ENCODE data around the gene ATPAF2.

Gene ATPAF2

GRCh38 chr17:18028952-18029540 lies 9.9 kb downstream of the ATPAF2 start:
- no peak for TF ChIP-seq CTCF (IDR thresholded peaks at IDR 0.05; ENCODE audit: low read length)
- no peak for TF ChIP-seq EZH2 (IDR thresholded peaks at IDR 0.05; ENCODE audit: borderline replicate concordance, low read length)
- Histone ChIP-seq H3K79me2 (ENCODE audit: insufficient read depth, low read length) (peaks cover 23% of the 10 kb centered on the region), H3K9me2 (ENCODE audit: low read depth, low read length) (no peaks in the 10 kb centered on the region)

GRCh38 chr17:18028114-18028951 lies 10.6 kb downstream of the ATPAF2 start:
- H3K36me3 ChIP-seq (ENCODE audit: insufficient read depth, low read length) = peaks cover 45% of the 10 kb centered on the region
- no peaks in the 10 kb centered on the region for H3K9me2 ChIP-seq (ENCODE audit: low read depth, low read length)
- no peak overlapping the region for H3K4me2 ChIP-seq (ENCODE audit: low read length)
- no peaks in the 10 kb centered on the region for H3K9me3 ChIP-seq (ENCODE audit: low read length)
- no peaks in the 10 kb centered on the region for H3K27me3 ChIP-seq (ENCODE audit: insufficient read depth, low read length)
- H3K9ac ChIP-seq (ENCODE audit: low read length) = no peak overlapping the region
- no peak overlapping the region for H3K4me3 ChIP-seq (ENCODE audit: low read depth, low read length, poor library complexity, severe bottlenecking)
- H3K27ac ChIP-seq (ENCODE audit: low read depth, low read length, poor library complexity, severe bottlenecking) = no peak overlapping the region
- no peak overlapping the region for H2AFZ ChIP-seq (ENCODE audit: low read length)
- TF ChIP-seq CTCF (IDR thresholded peaks at IDR 0.05; ENCODE audit: low read length) = no peak
- no peak for TF ChIP-seq EZH2 (IDR thresholded peaks at IDR 0.05; ENCODE audit: borderline replicate concordance, low read length)
- H3F3A ChIP-seq (ENCODE audit: insufficient read depth, low read length) = no peaks in the 10 kb centered on the region
- no peaks in the 10 kb centered on the region for H4K20me1 ChIP-seq (ENCODE audit: insufficient read depth, low read length)
- H3K79me2 ChIP-seq (ENCODE audit: insufficient read depth, low read length) = peaks cover 22% of the 10 kb centered on the region
- peaks cover 3% of the 10 kb centered on the region for H3K4me1 ChIP-seq (ENCODE audit: insufficient read depth, low read length, severe bottlenecking)

More at GRCh38 chr17:18028952-18029540, 9.9 kb downstream of the ATPAF2 start:
- peaks cover 39% of the 10 kb centered on the region for H3K36me3 ChIP-seq (ENCODE audit: insufficient read depth, low read length)
- no peaks in the 10 kb centered on the region for H4K20me1 ChIP-seq (ENCODE audit: insufficient read depth, low read length)
- no peak overlapping the region for H3K4me3 ChIP-seq (ENCODE audit: low read depth, low read length, poor library complexity, severe bottlenecking)
- H3K27ac ChIP-seq (ENCODE audit: low read depth, low read length, poor library complexity, severe bottlenecking) = no peak overlapping the region
- no peak overlapping the region for H3K9ac ChIP-seq (ENCODE audit: low read length)
- peaks cover 4% of the 10 kb centered on the region for H3K4me1 ChIP-seq (ENCODE audit: insufficient read depth, low read length, severe bottlenecking)
- H3F3A ChIP-seq (ENCODE audit: insufficient read depth, low read length) = no peaks in the 10 kb centered on the region
- H3K9me3 ChIP-seq (ENCODE audit: low read length) = no peaks in the 10 kb centered on the region
- no peaks in the 10 kb centered on the region for H3K27me3 ChIP-seq (ENCODE audit: insufficient read depth, low read length)
- no peak overlapping the region for H3K4me2 ChIP-seq (ENCODE audit: low read length)
- H2AFZ ChIP-seq (ENCODE audit: low read length) = no peak overlapping the region

GRCh38 chr17:18027280-18027679 lies 11.7 kb downstream of the ATPAF2 start:
- Histone ChIP-seq H3F3A (ENCODE audit: insufficient read depth, low read length) (no peaks in the 10 kb centered on the region), H3K9me3 (ENCODE audit: low read length) (no peaks in the 10 kb centered on the region), H3K27ac (ENCODE audit: low read depth, low read length, poor library complexity, severe bottlenecking) (no peak overlapping the region), H3K27me3 (ENCODE audit: insufficient read depth, low read length) (no peaks in the 10 kb centered on the region), H3K4me3 (ENCODE audit: low read depth, low read length, poor library complexity, severe bottlenecking) (no peak overlapping the region), H3K9ac (ENCODE audit: low read length) (no peak overlapping the region), H2AFZ (ENCODE audit: low read length) (no peak overlapping the region), H3K36me3 (ENCODE audit: insufficient read depth, low read length) (peaks cover 45% of the 10 kb centered on the region), H3K4me1 (ENCODE audit: insufficient read depth, low read length, severe bottlenecking) (no peaks in the 10 kb centered on the region), H3K9me2 (ENCODE audit: low read depth, low read length) (no peaks in the 10 kb centered on the region), H3K4me2 (ENCODE audit: low read length) (no peak overlapping the region), H4K20me1 (ENCODE audit: insufficient read depth, low read length) (no peaks in the 10 kb centered on the region), H3K79me2 (ENCODE audit: insufficient read depth, low read length) (peaks cover 12% of the 10 kb centered on the region)
- TF ChIP-seq CTCF (IDR thresholded peaks at IDR 0.05; ENCODE audit: low read length) (no peak), EZH2 (IDR thresholded peaks at IDR 0.05; ENCODE audit: borderline replicate concordance, low read length) (no peak)

Data from OCI-LY1 (cell line).